NCI-H2227 (cell line): Measurements from ENCODE around the gene ZNF594.
"Not testable (repeated sequence)": the region's sequence is repeated elsewhere in the genome, so short reads cannot be mapped to it uniquely, and the experiment has no call there.

ENCODE experiments used
- DNase-seq: peaks from one replicate; lab custom pipeline; 2025; ENCODE audit not compliant: unreplicated experiment; lab: John Stamatoyannopoulos, UW

Gene ZNF594

GRCh38 chr17:5137511-5138197 is 54.0 kb downstream of the ZNF594 start:
- not testable (repeated sequence) for DNase-seq

GRCh38 chr17:5136580-5137412 is 54.9 kb downstream of the ZNF594 start:
- DNase-seq = not testable (repeated sequence)

GRCh38 chr17:5135726-5136579 is 55.7 kb downstream of the ZNF594 start:
- no peak for DNase-seq

- DNase-seq = not testable (repeated sequence)
These were observed 56.4 kb downstream of the ZNF594 start for GRCh38 chr17:5135131-5135712.

GRCh38 chr17:5134571-5134970 is 57.1 kb downstream of the ZNF594 start:
- DNase-seq = not testable (repeated sequence)

- not testable (repeated sequence) for DNase-seq
These were observed 57.7 kb downstream of the ZNF594 start for GRCh38 chr17:5133961-5134360.

GRCh38 chr17:5133311-5133710 is 58.4 kb downstream of the ZNF594 start:
- no peak for DNase-seq

- DNase-seq = not testable (repeated sequence)
These were observed 59.0 kb downstream of the ZNF594 start for GRCh38 chr17:5132503-5133225.

GRCh38 chr17:5131799-5132502 is 59.7 kb downstream of the ZNF594 start:
- not testable (repeated sequence) for DNase-seq

- DNase-seq = no peak
These were observed 60.4 kb downstream of the ZNF594 start for GRCh38 chr17:5131146-5131715.

GRCh38 chr17:5130687-5131086 is 61.0 kb downstream of the ZNF594 start:
- not testable (repeated sequence) for DNase-seq

GRCh38 chr17:5130261-5130660 is 61.4 kb downstream of the ZNF594 start:
- not testable (repeated sequence) for DNase-seq

GRCh38 chr17:5129770-5130169 is 61.9 kb downstream of the ZNF594 start:
- not testable (repeated sequence) for DNase-seq
